GM19043 (cell line): Measurements from ENCODE around the gene SUFU.

ENCODE experiments used
- ATAC-seq: cut with Tn5 transposase; IDR thresholded peaks from one replicate; pipeline ENCODE4 v1.9.1; 2021; ENCODE audit warnings: low read depth; ENCODE audit not compliant: unreplicated experiment

The SUFU gene

GRCh38 chr10:102613785-102614184 lies 110.0 kb downstream of the SUFU start:
- ATAC-seq = no peak

- no peak for ATAC-seq
These were observed 111.1 kb downstream of the SUFU start for GRCh38 chr10:102614888-102615287.

GRCh38 chr10:102615361-102615760 lies 111.6 kb downstream of the SUFU start:
- no peak for ATAC-seq

- no peak for ATAC-seq
These were observed 112.4 kb downstream of the SUFU start for GRCh38 chr10:102616066-102616770.

GRCh38 chr10:102617041-102617440 lies 113.3 kb downstream of the SUFU start:
- no peak for ATAC-seq

GRCh38 chr10:102617816-102618215 lies 114.0 kb downstream of the SUFU start:
- ATAC-seq = no peak

GRCh38 chr10:102619281-102619981 lies 115.7 kb downstream of the SUFU start:
- ATAC-seq = no peak

GRCh38 chr10:102620138-102620590 lies 116.4 kb downstream of the SUFU start:
- ATAC-seq = no peak

- ATAC-seq = no peak
These were observed 117.0 kb downstream of the SUFU start for GRCh38 chr10:102620591-102621442.

GRCh38 chr10:102621443-102622325 lies 117.9 kb downstream of the SUFU start:
- no peak for ATAC-seq

- no peak for ATAC-seq
These were observed 120.3 kb downstream of the SUFU start for GRCh38 chr10:102624094-102624493.

GRCh38 chr10:102624751-102625645 lies 121.2 kb downstream of the SUFU start:
- ATAC-seq = no peak

- no peak for ATAC-seq
These were observed 122.4 kb downstream of the SUFU start for GRCh38 chr10:102626026-102626685.

- ATAC-seq = no peak
These were observed 123.5 kb downstream of the SUFU start for GRCh38 chr10:102627291-102627735.

- ATAC-seq = no peak
These were observed 124.0 kb downstream of the SUFU start for GRCh38 chr10:102627736-102628293.

- no peak for ATAC-seq
These were observed 124.7 kb downstream of the SUFU start for GRCh38 chr10:102628451-102628911.

GRCh38 chr10:102629661-102630614 lies 126.2 kb downstream of the SUFU start:
- ATAC-seq = no peak
